Vagina (tissue), 2 donors: ENCODE results near the gene YWHAH. TPM values are rescaled to one million over a fixed set of nuclear protein-coding genes. Genes with fewer than 3 reads are reported as not detected.

Experiments used
- DNase-seq, 2 donors: peaks; one replicate each; pipeline ENCODE4 v3.0.0-alpha.2; 2017; ENCODE audit errors: extremely low spot score in 2 of 2
- H3K27ac ChIP-seq: fragments of 200-600 bp; sonication (generic); one replicate; pipeline ENCODE4 v1.5.1; 2019
- H3K27me3 ChIP-seq: fragments of 200-600 bp; sonication (generic); one replicate; pipeline ENCODE4 v1.5.1; 2019
- H3K36me3 ChIP-seq, 2 donors: fragments of 200-600 bp; sonication (generic); one replicate each; pipeline ENCODE4 v1.5.1; 2017 to 2019
- H3K4me1 ChIP-seq: fragments of 200-600 bp; sonication (generic); one replicate; pipeline ENCODE4 v1.5.1; 2019
- H3K4me3 ChIP-seq, 2 donors: fragments of 200-600 bp; sonication (generic); 1 replicate in 1 of 2; 2 replicates in 1 of 2; pipeline ENCODE4 v1.5.1; 2016 to 2019
- H3K9me3 ChIP-seq: fragments of 200-600 bp; sonication (generic); one replicate; pipeline ENCODE4 v1.5.1; 2019
- CTCF ChIP-seq, 3 experiments: fragments of 450-650 bp in 2 of 3; fragments of 200-600 bp in 1 of 3; sonication (generic) in 1 of 3; IDR thresholded peaks; one replicate each; pipeline ENCODE4 v1.5.1; 2017 to 2019; ENCODE audit warnings: antibody characterized with exemption in 3 of 3, mild to moderate bottlenecking in 2 of 3, moderate library complexity in 2 of 3
- POLR2A ChIP-seq, 2 donors: fragments of 450-650 bp; IDR thresholded peaks; one replicate each; pipeline ENCODE4 v1.6.1; 2017; ENCODE audit warnings: antibody characterized with exemption in 2 of 2, mild to moderate bottlenecking in 2 of 2, moderate library complexity in 2 of 2
- POLR2AphosphoS5 ChIP-seq, 2 donors: sonication (generic); formaldehyde crosslinking; IDR thresholded peaks; one replicate each; pipeline ENCODE4 v1.9.0; 2017; ENCODE audit warnings: antibody characterized with exemption in 2 of 2, mild to moderate bottlenecking in 2 of 2, low read depth in 1 of 2; ENCODE audit not compliant: insufficient read depth in 1 of 2
- intact Hi-C: fragments of 100-400 bp; cut with DNase I; formaldehyde crosslinking; loops from one replicate; pipeline ENCODE4 v1.15.1; 2023
- total RNA-seq: library from RNA; depleted of rRNA; stranded (reverse); fragments of >200 nt; gene quantifications from one replicate; pipeline ENCODE4 v1.2.3, GENCODE V29; 2016

Gene YWHAH
- total RNA-seq, 1 donor from 2014 or later: 86.2 TPM

- Histone ChIP-seq H3K4me3 (no peak overlapping the region), H3K36me3 (peaks cover 0 to 19% of the 10 kb centered on the region in 2 donors), H3K27ac (no peak overlapping the region), H3K9me3 (no peaks in the 10 kb centered on the region), H3K27me3 (no peaks in the 10 kb centered on the region), H3K4me1 (peaks cover 38% of the 10 kb centered on the region)
- intact Hi-C loops: no loop called here
- no peak for DNase-seq
- TF ChIP-seq POLR2A (IDR thresholded peaks at IDR 0.05): no peak
- TF ChIP-seq POLR2AphosphoS5 (IDR thresholded peaks at IDR 0.05; ENCODE audit: insufficient read depth in 1 of 2, low read depth in 1 of 2): no peak
- no peak for TF ChIP-seq CTCF (IDR thresholded peaks at IDR 0.05)
Measured at GRCh38 chr22:31956360-31956759, 12.0 kb downstream of the YWHAH start.

- intact Hi-C loops: no loop called here
Measured at GRCh38 chr22:31957970-31958594, 13.7 kb downstream of the YWHAH start.

GRCh38 chr22:31958625-31959239 is 14.4 kb downstream of the YWHAH start:
- H3K4me1 ChIP-seq: peaks cover 14% of the 10 kb centered on the region

More at GRCh38 chr22:31957970-31958594, 13.7 kb downstream of the YWHAH start:
- Histone ChIP-seq H3K27ac (no peak overlapping the region), H3K27me3 (no peaks in the 10 kb centered on the region), H3K4me1 (peaks cover 21% of the 10 kb centered on the region), H3K36me3 (peaks cover 0 to 19% of the 10 kb centered on the region in 2 donors), H3K4me3 (no peak overlapping the region), H3K9me3 (no peaks in the 10 kb centered on the region)
- no peak for DNase-seq
- TF ChIP-seq POLR2A (IDR thresholded peaks at IDR 0.05) (no peak), POLR2AphosphoS5 (IDR thresholded peaks at IDR 0.05; ENCODE audit: insufficient read depth in 1 of 2, low read depth in 1 of 2) (no peak), CTCF (IDR thresholded peaks at IDR 0.05) (no peak)

GRCh38 chr22:31960767-31961166 is 16.4 kb downstream of the YWHAH start:
- no peak for DNase-seq
- H3K27ac ChIP-seq: no peak overlapping the region
- intact Hi-C loops: no loop called here
- no peaks in the 10 kb centered on the region for H3K27me3 ChIP-seq
- H3K9me3 ChIP-seq: no peaks in the 10 kb centered on the region
- no peak overlapping the region for H3K4me3 ChIP-seq
- TF ChIP-seq CTCF (IDR thresholded peaks at IDR 0.05): no peak
- no peak for TF ChIP-seq POLR2AphosphoS5 (IDR thresholded peaks at IDR 0.05; ENCODE audit: insufficient read depth in 1 of 2, low read depth in 1 of 2)
- no peak for TF ChIP-seq POLR2A (IDR thresholded peaks at IDR 0.05)
- no peaks in the 10 kb centered on the region for H3K4me1 ChIP-seq
- peaks cover 0 to 19% of the 10 kb centered on the region in 2 donors for H3K36me3 ChIP-seq

More at GRCh38 chr22:31958625-31959239, 14.4 kb downstream of the YWHAH start:
- no peak for DNase-seq
- peaks cover 0 to 19% of the 10 kb centered on the region in 2 donors for H3K36me3 ChIP-seq
- H3K9me3 ChIP-seq: no peaks in the 10 kb centered on the region
- TF ChIP-seq POLR2AphosphoS5 (IDR thresholded peaks at IDR 0.05; ENCODE audit: insufficient read depth in 1 of 2, low read depth in 1 of 2) (no peak), CTCF (IDR thresholded peaks at IDR 0.05) (no peak), POLR2A (IDR thresholded peaks at IDR 0.05) (no peak)
- no peak overlapping the region for H3K4me3 ChIP-seq
- no peaks in the 10 kb centered on the region for H3K27me3 ChIP-seq
- no peak overlapping the region for H3K27ac ChIP-seq
- intact Hi-C loops: no loop called here
